Ishikawa (cell line): ENCODE results near the gene ZNF653.

Source experiments
- CEBPB ChIP-seq: IDR thresholded peaks from 2 replicates; pipeline ENCODE4 v1.6.1; 2012
- CREB1 ChIP-seq: IDR thresholded peaks from 2 replicates; pipeline ENCODE4 v1.6.1; 2012; ENCODE audit warnings: low read depth
- EGR1 ChIP-seq: IDR thresholded peaks from 2 replicates; pipeline ENCODE4 v1.6.1; 2012
- EP300 ChIP-seq: IDR thresholded peaks from 2 replicates; pipeline ENCODE4 v1.6.1; 2012; ENCODE audit warnings: borderline replicate concordance
- FOXM1 ChIP-seq: IDR thresholded peaks from 2 replicates; pipeline ENCODE4 v1.6.1; 2012; ENCODE audit warnings: low read depth, borderline replicate concordance
- MAX ChIP-seq: IDR thresholded peaks from 2 replicates; pipeline ENCODE4 v1.6.1; 2012
- NFIC ChIP-seq: IDR thresholded peaks from 2 replicates; pipeline ENCODE4 v1.6.1; 2012
- RAD21 ChIP-seq: IDR thresholded peaks from 2 replicates; pipeline ENCODE4 v1.6.1; 2012; ENCODE audit warnings: low read depth
- REST ChIP-seq: IDR thresholded peaks from 2 replicates; pipeline ENCODE4 v1.6.1; 2012; ENCODE audit warnings: low read depth, mild to moderate bottlenecking
- TAF1 ChIP-seq: IDR thresholded peaks from 2 replicates; pipeline ENCODE4 v1.6.1; 2012; ENCODE audit warnings: low read depth, mild to moderate bottlenecking
- TCF12 ChIP-seq: IDR thresholded peaks from 2 replicates; pipeline ENCODE4 v1.6.1; 2012; ENCODE audit warnings: low read depth
- TEAD4 ChIP-seq: IDR thresholded peaks from 2 replicates; pipeline ENCODE4 v1.6.1; 2012
- USF1 ChIP-seq: IDR thresholded peaks from 2 replicates; pipeline ENCODE4 v1.6.1; 2012
- YY1 ChIP-seq: IDR thresholded peaks from 2 replicates; pipeline ENCODE4 v1.6.1; 2012; ENCODE audit warnings: low read depth
- ZBTB7A ChIP-seq: IDR thresholded peaks from 2 replicates; pipeline ENCODE4 v1.6.1; 2012; ENCODE audit warnings: low read depth

The ZNF653 gene

GRCh38 chr19:11464333-11465265 lies 41.0 kb downstream of the ZNF653 start:
- TF ChIP-seq EGR1 (no peak), RAD21 (no peak), REST (no peak), NFIC (no peak), ZBTB7A (no peak), USF1 (no peak), TEAD4 (no peak), TCF12 (no peak), TAF1 (no peak), FOXM1 (no peak), CEBPB (no peak), EP300 (no peak), YY1 (no peak), CREB1 (no peak), MAX (no peak)

GRCh38 chr19:11463391-11463790 lies 42.2 kb downstream of the ZNF653 start:
- TF ChIP-seq CEBPB, result no peak
- no peak for TF ChIP-seq TCF12
- TF ChIP-seq RAD21, result no peak
- TF ChIP-seq USF1, result no peak
- no peak for TF ChIP-seq TEAD4
- no peak for TF ChIP-seq FOXM1
- no peak for TF ChIP-seq NFIC
- TF ChIP-seq EGR1, result no peak
- TF ChIP-seq MAX, result no peak
- no peak for TF ChIP-seq ZBTB7A
- TF ChIP-seq REST, result no peak
- no peak for TF ChIP-seq CREB1
- no peak for TF ChIP-seq YY1
- TF ChIP-seq TAF1, result no peak
- no peak for TF ChIP-seq EP300

GRCh38 chr19:11461453-11461852 lies 44.2 kb downstream of the ZNF653 start:
- TF ChIP-seq ZBTB7A, result no peak
- TF ChIP-seq FOXM1, result no peak
- TF ChIP-seq NFIC, result no peak
- TF ChIP-seq CEBPB, result no peak
- no peak for TF ChIP-seq CREB1
- no peak for TF ChIP-seq TEAD4
- TF ChIP-seq RAD21, result no peak
- no peak for TF ChIP-seq USF1
- no peak for TF ChIP-seq EGR1
- TF ChIP-seq EP300, result no peak
- TF ChIP-seq TAF1, result no peak
- TF ChIP-seq YY1, result no peak
- TF ChIP-seq REST, result no peak

GRCh38 chr19:11460207-11460606 lies 45.4 kb downstream of the ZNF653 start:
- no peak for TF ChIP-seq EGR1
- no peak for TF ChIP-seq MAX
- no peak for TF ChIP-seq CREB1
- TF ChIP-seq FOXM1, result no peak
- no peak for TF ChIP-seq CEBPB
- TF ChIP-seq YY1, result no peak
- no peak for TF ChIP-seq TAF1
- no peak for TF ChIP-seq EP300
- TF ChIP-seq NFIC, result no peak
- no peak for TF ChIP-seq TEAD4
- TF ChIP-seq RAD21, result no peak; the same call in 1 of the 2 replicates
- TF ChIP-seq TCF12, result no peak
- no peak for TF ChIP-seq USF1
- no peak for TF ChIP-seq ZBTB7A
- no peak for TF ChIP-seq REST
